ENCODE results near the gene HSP90AB1. TPM values are rescaled to one million over a fixed set of nuclear protein-coding genes. Genes with fewer than 3 reads are reported as not detected.

The HSP90AB1 gene
- polyA plus RNA-seq, 4 donors: 100 to 773 (median 351) TPM

- Histone ChIP-seq H3K36me3 (ENCODE audit: control insufficient read depth in 3 of 3, insufficient read depth in 2 of 3, low read depth in 1 of 3, low read length in 3 of 3) (peaks cover 8 to 16% (median 13%) of the 10 kb centered on the region in 3 donors), H3K9me3 (ENCODE audit: control insufficient read depth in 2 of 2, insufficient read depth in 1 of 2, low read depth in 1 of 2, low read length in 1 of 2) (no peaks in the 10 kb centered on the region), H3K4me1 (ENCODE audit: control insufficient read depth in 3 of 3, insufficient read depth in 2 of 3, low read depth in 1 of 3, low read length in 2 of 3) (peaks cover 0 to 16% (median 5%) of the 10 kb centered on the region in 3 donors), H3K27me3 (ENCODE audit: control insufficient read depth in 3 of 3, insufficient read depth in 3 of 3, low read length in 3 of 3) (no peaks in the 10 kb centered on the region), H3K27ac (ENCODE audit: low read depth in 1 of 3, low read length in 2 of 3) (peak overlapping the region; percentile 72 to 96 (median 96)), H3K4me3 (ENCODE audit: low read depth in 1 of 3, low read length in 3 of 3) (peak overlapping the region; percentile 62 to 89 (median 81))
- 1% methylated on average over 55 to 62 of the region's 62 CpGs for WGBS, 3 donors
- DNase-seq (peak; percentile 76 to 96), FAIRE-seq (no peak)
Measured at GRCh38 chr6:44245912-44246662, 814 bp upstream of the HSP90AB1 start.

- WGBS, 3 donors: 0% methylated on average over 52 of the region's 52 CpGs
- FAIRE-seq: no peak
- Histone ChIP-seq H3K4me3 (ENCODE audit: low read depth in 1 of 3, low read length in 3 of 3) (peak overlapping the region; percentile 81 to 97 (median 89)), H3K9me3 (ENCODE audit: control insufficient read depth in 2 of 2, insufficient read depth in 1 of 2, low read depth in 1 of 2, low read length in 1 of 2) (no peaks in the 10 kb centered on the region), H3K27me3 (ENCODE audit: control insufficient read depth in 3 of 3, insufficient read depth in 3 of 3, low read length in 3 of 3) (no peaks in the 10 kb centered on the region), H3K36me3 (ENCODE audit: control insufficient read depth in 3 of 3, insufficient read depth in 2 of 3, low read depth in 1 of 3, low read length in 3 of 3) (peaks cover 12 to 30% (median 17%) of the 10 kb centered on the region in 3 donors), H3K27ac (ENCODE audit: low read depth in 1 of 3, low read length in 2 of 3) (peak overlapping the region; percentile 72 to 96 (median 96)), H3K4me1 (ENCODE audit: control insufficient read depth in 3 of 3, insufficient read depth in 2 of 3, low read depth in 1 of 3, low read length in 2 of 3) (peaks cover 0 to 16% (median 5%) of the 10 kb centered on the region in 3 donors)
- DNase-seq: peak; percentile 84 to 89
Measured at GRCh38 chr6:44247338-44248302, 719 bp downstream of the HSP90AB1 start.

GRCh38 chr6:44248579-44248978, 1.7 kb downstream of the HSP90AB1 start:
- no peak for FAIRE-seq
- WGBS, 3 donors: 10 to 26% (median 14%) methylated on average over 1 of the region's 1 CpG
- H3K27ac ChIP-seq (ENCODE audit: low read depth in 1 of 3, low read length in 2 of 3): no peak overlapping the region
- peaks cover 19 to 40% (median 20%) of the 10 kb centered on the region in 3 donors for H3K36me3 ChIP-seq (ENCODE audit: control insufficient read depth in 3 of 3, insufficient read depth in 2 of 3, low read depth in 1 of 3, low read length in 3 of 3)
- H3K4me3 ChIP-seq (ENCODE audit: low read depth in 1 of 3, low read length in 3 of 3): peak overlapping the region in 1 of 3 donors; percentile 89
- no peaks in the 10 kb centered on the region for H3K27me3 ChIP-seq (ENCODE audit: control insufficient read depth in 3 of 3, insufficient read depth in 3 of 3, low read length in 3 of 3)
- no peak for DNase-seq
- peaks cover 0 to 16% (median 5%) of the 10 kb centered on the region in 3 donors for H3K4me1 ChIP-seq (ENCODE audit: control insufficient read depth in 3 of 3, insufficient read depth in 2 of 3, low read depth in 1 of 3, low read length in 2 of 3)
- no peaks in the 10 kb centered on the region for H3K9me3 ChIP-seq (ENCODE audit: control insufficient read depth in 2 of 2, insufficient read depth in 1 of 2, low read depth in 1 of 2, low read length in 1 of 2)

GRCh38 chr6:44249082-44249748, 2.3 kb downstream of the HSP90AB1 start:
- H3K36me3 ChIP-seq (ENCODE audit: control insufficient read depth in 3 of 3, insufficient read depth in 2 of 3, low read depth in 1 of 3, low read length in 3 of 3): peaks cover 19 to 43% (median 20%) of the 10 kb centered on the region in 3 donors
- DNase-seq: no peak
- no peak for FAIRE-seq
- H3K9me3 ChIP-seq (ENCODE audit: control insufficient read depth in 2 of 2, insufficient read depth in 1 of 2, low read depth in 1 of 2, low read length in 1 of 2): no peaks in the 10 kb centered on the region
- no peaks in the 10 kb centered on the region for H3K27me3 ChIP-seq (ENCODE audit: control insufficient read depth in 3 of 3, insufficient read depth in 3 of 3, low read length in 3 of 3)
- peaks cover 0 to 16% (median 5%) of the 10 kb centered on the region in 3 donors for H3K4me1 ChIP-seq (ENCODE audit: control insufficient read depth in 3 of 3, insufficient read depth in 2 of 3, low read depth in 1 of 3, low read length in 2 of 3)
- WGBS, 3 donors: 66 to 73% (median 68%) methylated on average over 9 of the region's 9 CpGs
- H3K4me3 ChIP-seq (ENCODE audit: low read depth in 1 of 3, low read length in 3 of 3): no peak overlapping the region
- H3K27ac ChIP-seq (ENCODE audit: low read depth in 1 of 3, low read length in 2 of 3): no peak overlapping the region

GRCh38 chr6:44250067-44250717, 3.3 kb downstream of the HSP90AB1 start:
- Histone ChIP-seq H3K4me3 (ENCODE audit: low read depth in 1 of 3, low read length in 3 of 3) (no peak overlapping the region), H3K9me3 (ENCODE audit: control insufficient read depth in 2 of 2, insufficient read depth in 1 of 2, low read depth in 1 of 2, low read length in 1 of 2) (no peaks in the 10 kb centered on the region), H3K36me3 (ENCODE audit: control insufficient read depth in 3 of 3, insufficient read depth in 2 of 3, low read depth in 1 of 3, low read length in 3 of 3) (peaks cover 19 to 53% (median 25%) of the 10 kb centered on the region in 3 donors), H3K4me1 (ENCODE audit: control insufficient read depth in 3 of 3, insufficient read depth in 2 of 3, low read depth in 1 of 3, low read length in 2 of 3) (peaks cover 0 to 20% (median 5%) of the 10 kb centered on the region in 3 donors), H3K27ac (ENCODE audit: low read depth in 1 of 3, low read length in 2 of 3) (no peak overlapping the region), H3K27me3 (ENCODE audit: control insufficient read depth in 3 of 3, insufficient read depth in 3 of 3, low read length in 3 of 3) (no peaks in the 10 kb centered on the region)
- DNase-seq (no peak), FAIRE-seq (no peak)
- 56 to 67% (median 61%) methylated on average over 6 of the region's 6 CpGs for WGBS, 3 donors

GRCh38 chr6:44250718-44251123, 3.8 kb downstream of the HSP90AB1 start:
- Histone ChIP-seq H3K4me3 (ENCODE audit: low read depth in 1 of 3, low read length in 3 of 3) (no peak overlapping the region), H3K9me3 (ENCODE audit: control insufficient read depth in 2 of 2, insufficient read depth in 1 of 2, low read depth in 1 of 2, low read length in 1 of 2) (no peaks in the 10 kb centered on the region), H3K4me1 (ENCODE audit: control insufficient read depth in 3 of 3, insufficient read depth in 2 of 3, low read depth in 1 of 3, low read length in 2 of 3) (peaks cover 0 to 22% (median 5%) of the 10 kb centered on the region in 3 donors), H3K27me3 (ENCODE audit: control insufficient read depth in 3 of 3, insufficient read depth in 3 of 3, low read length in 3 of 3) (no peaks in the 10 kb centered on the region), H3K36me3 (ENCODE audit: control insufficient read depth in 3 of 3, insufficient read depth in 2 of 3, low read depth in 1 of 3, low read length in 3 of 3) (peaks cover 19 to 56% (median 25%) of the 10 kb centered on the region in 3 donors), H3K27ac (ENCODE audit: low read depth in 1 of 3, low read length in 2 of 3) (no peak overlapping the region)
- 67 to 71% (median 69%) methylated on average over 3 of the region's 3 CpGs for WGBS, 3 donors
- FAIRE-seq (no peak), DNase-seq (no peak)

GRCh38 chr6:44251576-44252524, 4.9 kb downstream of the HSP90AB1 start:
- peaks cover 2 to 28% (median 5%) of the 10 kb centered on the region in 3 donors for H3K4me1 ChIP-seq (ENCODE audit: control insufficient read depth in 3 of 3, insufficient read depth in 2 of 3, low read depth in 1 of 3, low read length in 2 of 3)
- H3K27ac ChIP-seq (ENCODE audit: low read depth in 1 of 3, low read length in 2 of 3): no peak overlapping the region
- H3K36me3 ChIP-seq (ENCODE audit: control insufficient read depth in 3 of 3, insufficient read depth in 2 of 3, low read depth in 1 of 3, low read length in 3 of 3): peaks cover 19 to 61% (median 25%) of the 10 kb centered on the region in 3 donors
- H3K9me3 ChIP-seq (ENCODE audit: control insufficient read depth in 2 of 2, insufficient read depth in 1 of 2, low read depth in 1 of 2, low read length in 1 of 2): no peaks in the 10 kb centered on the region
- H3K4me3 ChIP-seq (ENCODE audit: low read depth in 1 of 3, low read length in 3 of 3): no peak overlapping the region
- no peaks in the 10 kb centered on the region for H3K27me3 ChIP-seq (ENCODE audit: control insufficient read depth in 3 of 3, insufficient read depth in 3 of 3, low read length in 3 of 3)
- no peak for DNase-seq
- FAIRE-seq: no peak
- WGBS, 3 donors: 84 to 91% (median 84%) methylated on average over 14 of the region's 14 CpGs
